T-cell (primary cell): ENCODE results near the gene ZNF268. TPM values are rescaled to one million over a fixed set of nuclear protein-coding genes. Genes with fewer than 3 reads are reported as not detected.
A peak's percentile ranks its signal among the peaks of the same experiment; 100 is the strongest.

Experiments used
- ATAC-seq, 4 experiments: fragments of 200-7000 bp in 3 of 4; fragments of 150-1000 bp in 1 of 4; cut with Tn5 transposase; replicated peaks in 1 of 4; 1 replicate in 3 of 4; 2 replicates in 1 of 4; pipeline ENCODE4 v1.10.0; 2021; ENCODE audit warnings: moderate library complexity in 3 of 4, mild to moderate bottlenecking in 2 of 4, moderate number of reproducible peaks in 1 of 4
- CTCF ChIA-PET, 2 donors: fragments of 300-600 bp; sonication (Branson Sonifier 250); formaldehyde crosslinking; loops; one replicate each; lab custom pipeline; 2022; ENCODE audit warnings: antibody characterized with exemption in 2 of 2; lab: Charles Lee
- POLR2A ChIA-PET, 2 donors: fragments of 300-600 bp; sonication (Branson Sonifier 250); formaldehyde crosslinking; loops; one replicate each; lab custom pipeline; 2022; ENCODE audit warnings: antibody characterized with exemption in 2 of 2; lab: Charles Lee
- DNase-seq, 35 experiments: peaks; one replicate each; pipeline versions ENCODE4 v3.0.0 to v3.0.0-alpha.2; 2013 to 2023
- H3K27ac ChIP-seq: one replicate; pipeline ENCODE4 v1.5.1; 2013; ENCODE audit warnings: low read length
- H3K27me3 ChIP-seq, 2 experiments: replicated peaks in 1 of 2; 1 replicate in 1 of 2; 2 replicates in 1 of 2; pipeline versions ENCODE4 v1.6.1 to v1.7.0; 2013; ENCODE audit warnings: low read length in 1 of 2, mixed read lengths in 1 of 2; ENCODE audit not compliant: control insufficient read depth in 2 of 2, insufficient read depth in 2 of 2; ENCODE audit errors: extremely low read depth in 1 of 2
- H3K36me3 ChIP-seq, 2 donors: 1 replicate in 1 of 2; 2 replicates in 1 of 2; pipeline versions ENCODE4 v1.6.1 to v1.7.0; 2013; ENCODE audit warnings: low read length in 1 of 2; ENCODE audit not compliant: control insufficient read depth in 2 of 2, insufficient read depth in 1 of 2; ENCODE audit errors: extremely low read depth in 1 of 2
- H3K4me1 ChIP-seq, 2 experiments: 1 replicate in 1 of 2; 2 replicates in 1 of 2; pipeline versions ENCODE4 v1.6.1 to v1.7.0; 2013; ENCODE audit warnings: low read length in 2 of 2, mixed read lengths in 1 of 2; ENCODE audit not compliant: insufficient read depth in 2 of 2, control insufficient read depth in 1 of 2; ENCODE audit errors: extremely low read depth in 1 of 2
- H3K4me3 ChIP-seq, 2 donors: 1 replicate in 1 of 2; 2 replicates in 1 of 2; pipeline versions ENCODE4 v1.5.1 to v1.7.0; 2013; ENCODE audit warnings: mild to moderate bottlenecking in 2 of 2, low read length in 1 of 2, moderate library complexity in 1 of 2; ENCODE audit not compliant: control insufficient read depth in 1 of 2; ENCODE audit errors: extremely low read depth in 1 of 2
- H3K9me3 ChIP-seq: 2 replicates; pipeline ENCODE4 v1.7.0; 2013
- H3K27ac Mint-ChIP-seq, 2 donors: one replicate each; pipeline ENCODE4 v1.8.0; 2020 to 2021; ENCODE audit warnings: mild to moderate bottlenecking in 2 of 2, mixed read lengths in 2 of 2
- H3K27me3 Mint-ChIP-seq, 2 donors: one replicate each; pipeline ENCODE4 v1.8.0; 2021 to 2022; ENCODE audit warnings: mixed read lengths in 2 of 2
- H3K36me3 Mint-ChIP-seq: one replicate; pipeline ENCODE4 v1.8.0; 2021; ENCODE audit warnings: mixed read lengths
- H3K4me1 Mint-ChIP-seq, 3 donors: one replicate each; pipeline ENCODE4 v1.8.0; 2020 to 2022; ENCODE audit warnings: mixed read lengths in 3 of 3, mild to moderate bottlenecking in 1 of 3
- H3K4me3 Mint-ChIP-seq, 3 donors: one replicate each; pipeline ENCODE4 v1.8.0; 2020 to 2022; ENCODE audit warnings: mild to moderate bottlenecking in 3 of 3, mixed read lengths in 3 of 3, moderate library complexity in 3 of 3
- H3K9me3 Mint-ChIP-seq, 3 donors: one replicate each; pipeline ENCODE4 v1.8.0; 2020 to 2022; ENCODE audit warnings: mixed read lengths in 3 of 3
- WGBS: methylation state at CpG from one replicate; pipeline ENCODE4 v1.1.5; 2013; ENCODE audit warnings: missing lambda C conversion rate; ENCODE audit not compliant: insufficient coverage; 5-methylcytosine and 5-hydroxymethylcytosine counted together
- total RNA-seq, 35 experiments: library from RNA in 6 of 35; stranded (reverse) in 6 of 35; fragments of 120-200 nt in 1 of 35; gene quantifications; one replicate each; pipeline versions ENCODE4 v1.2.1 to v1.2.4 and lab custom pipeline; 2013 to 2026

The ZNF268 gene
- total RNA-seq: 10 to 100 TPM; 19.0 to 30.9 (median 27.7) TPM
- 29.0 TPM for total RNA-seq (2013)
- total RNA-seq (lab: John Stamatoyannopoulos, UW): 17.7 to 79.4 (median 51.1) reads per million in 29 experiments

- DNase-seq (peak; percentile 63 to 92 (median 80)), ATAC-seq (peak; percentile 88 to 92 (median 90))
- H3K4me1 ChIP-seq: peaks cover 3 to 13% of the 10 kb centered on the region in 2 experiments
- peaks cover 3% of the 10 kb centered on the region for H3K9me3 ChIP-seq
- Mint-ChIP-seq H3K27ac (peak within 1 kb of the TSS; percentile 83 to 89), H3K36me3 (peaks cover 61% of the 10 kb centered on the region), H3K4me1 (peaks cover 25 to 27% (median 26%) of the 10 kb centered on the region in 3 donors), H3K9me3 (peaks cover 29 to 59% (median 49%) of the 10 kb centered on the region in 3 donors), H3K4me3 (peak within 1 kb of the TSS; percentile 91 to 98 (median 94)), H3K27me3 (no peaks in the 10 kb centered on the region)
- ChIA-PET POLR2A (interaction anchor here in 1 of 2 donors (0.7 kb wide), 1 partner anchor 101 kb away, joined by 3 read pairs; no protein-coding TSS in a partner anchor), CTCF (interaction anchor here (0.6 to 1.0 kb wide), 3 partner anchors 51 to 101 kb away, joined by 3 to 6 read pairs (median 5); partner anchors contain the start of genes ZNF10 (in 1 of the 2), ZNF140 (in 1 of the 2) and ZNF891 (in 1 of the 2))
- H3K36me3 ChIP-seq: peaks cover 18 to 35% of the 10 kb centered on the region in 2 donors
- H3K4me3 ChIP-seq: peak within 1 kb of the TSS; percentile 87 to 100
- 5% methylated on average over 25 of the region's 40 CpGs for WGBS
- no peaks in the 10 kb centered on the region for H3K27me3 ChIP-seq
- peak within 1 kb of the TSS; percentile 88 for H3K27ac ChIP-seq
These were observed at the start of gene ZNF268 for GRCh38 chr12:133181238-133181959. TSS of gene ZNF268 (plus strand) at chr12:133181495. CDS start at chr12:133181998, 503 bp downstream.

- Mint-ChIP-seq H3K4me1 (peaks cover 10 to 14% (median 12%) of the 10 kb centered on the region in 3 donors), H3K36me3 (peaks cover 85% of the 10 kb centered on the region), H3K27me3 (no peaks in the 10 kb centered on the region), H3K9me3 (peaks cover 44 to 75% (median 56%) of the 10 kb centered on the region in 3 donors), H3K27ac (no peak overlapping the region), H3K4me3 (no peak overlapping the region)
- Histone ChIP-seq H3K4me1 (peaks cover 3 to 4% of the 10 kb centered on the region in 2 experiments), H3K9me3 (peaks cover 43% of the 10 kb centered on the region), H3K4me3 (no peak overlapping the region), H3K36me3 (peaks cover 18 to 28% of the 10 kb centered on the region in 2 donors), H3K27me3 (no peaks in the 10 kb centered on the region), H3K27ac (no peak overlapping the region)
- no peak for DNase-seq
- CTCF ChIA-PET: no interaction called here
- no peak for ATAC-seq
- 100% methylated on average over 1 of the region's 2 CpGs for WGBS
- POLR2A ChIA-PET: no interaction called here
These were observed 45.5 kb upstream of the ZNF268 start for GRCh38 chr12:133135747-133136146.

GRCh38 chr12:133145981-133146380, 35.3 kb upstream of the ZNF268 start:
- Histone ChIP-seq H3K27ac (no peak overlapping the region), H3K36me3 (peaks cover 25 to 34% of the 10 kb centered on the region in 2 donors), H3K27me3 (no peaks in the 10 kb centered on the region), H3K4me1 (no peaks in the 10 kb centered on the region), H3K4me3 (peak overlapping the region in 1 of 2 donors; percentile 5), H3K9me3 (peaks cover 26% of the 10 kb centered on the region)
- ChIA-PET POLR2A (no interaction called here), CTCF (no interaction called here)
- H3K4me3 Mint-ChIP-seq: no peak overlapping the region
- H3K27ac Mint-ChIP-seq: no peak overlapping the region
- 100% methylated on average over 1 of the region's 2 CpGs for WGBS
- peaks cover 85% of the 10 kb centered on the region for H3K36me3 Mint-ChIP-seq
- DNase-seq (no peak), ATAC-seq (no peak)
- no peaks in the 10 kb centered on the region for H3K4me1 Mint-ChIP-seq
- H3K27me3 Mint-ChIP-seq: no peaks in the 10 kb centered on the region
- H3K9me3 Mint-ChIP-seq: peaks cover 26 to 67% (median 48%) of the 10 kb centered on the region in 3 donors

GRCh38 chr12:133156125-133156690, 25.1 kb upstream of the ZNF268 start:
- WGBS: no CpG with 5 or more reads among the region's 2 CpGs
- Histone ChIP-seq H3K9me3 (peaks cover 54% of the 10 kb centered on the region), H3K27me3 (no peaks in the 10 kb centered on the region), H3K4me1 (no peaks in the 10 kb centered on the region), H3K36me3 (peaks cover 32 to 49% of the 10 kb centered on the region in 2 donors), H3K4me3 (no peak overlapping the region), H3K27ac (no peak overlapping the region)
- no peaks in the 10 kb centered on the region for H3K27me3 Mint-ChIP-seq
- peaks cover 24 to 79% (median 72%) of the 10 kb centered on the region in 3 donors for H3K9me3 Mint-ChIP-seq
- DNase-seq (no peak), ATAC-seq (no peak)
- POLR2A ChIA-PET: interaction anchor here in 1 of 2 donors (0.5 to 0.6 kb wide), 2 partner anchors 51 to 70 kb away, joined by 3 to 7 read pairs; no protein-coding TSS in a partner anchor
- H3K4me3 Mint-ChIP-seq: no peak overlapping the region
- H3K27ac Mint-ChIP-seq: no peak overlapping the region
- CTCF ChIA-PET: no interaction called here
- peaks cover 81% of the 10 kb centered on the region for H3K36me3 Mint-ChIP-seq
- no peaks in the 10 kb centered on the region for H3K4me1 Mint-ChIP-seq

GRCh38 chr12:133165776-133166175, 15.5 kb upstream of the ZNF268 start:
- Histone ChIP-seq H3K9me3 (peaks cover 14% of the 10 kb centered on the region), H3K4me1 (no peaks in the 10 kb centered on the region), H3K36me3 (no peaks in the 10 kb centered on the region), H3K4me3 (no peak overlapping the region), H3K27ac (no peak overlapping the region), H3K27me3 (no peaks in the 10 kb centered on the region)
- DNase-seq: no peak
- Mint-ChIP-seq H3K9me3 (peaks cover 15 to 61% (median 41%) of the 10 kb centered on the region in 3 donors), H3K36me3 (peaks cover 7% of the 10 kb centered on the region), H3K4me3 (no peak overlapping the region), H3K27me3 (no peaks in the 10 kb centered on the region), H3K4me1 (no peaks in the 10 kb centered on the region), H3K27ac (no peak overlapping the region)
- POLR2A ChIA-PET: no interaction called here
- CTCF ChIA-PET: no interaction called here
- no CpG with 5 or more reads among the region's 3 CpGs for WGBS
- no peak for ATAC-seq

GRCh38 chr12:133172491-133172890, 8.8 kb upstream of the ZNF268 start:
- Histone ChIP-seq H3K9me3 (no peaks in the 10 kb centered on the region), H3K27ac (no peak overlapping the region), H3K4me3 (no peak overlapping the region), H3K27me3 (peaks cover 0 to 15% of the 10 kb centered on the region in 2 experiments), H3K4me1 (no peaks in the 10 kb centered on the region), H3K36me3 (no peaks in the 10 kb centered on the region)
- Mint-ChIP-seq H3K27ac (no peak overlapping the region), H3K4me3 (no peak overlapping the region), H3K4me1 (no peaks in the 10 kb centered on the region), H3K9me3 (peaks cover 12 to 54% (median 48%) of the 10 kb centered on the region in 3 donors), H3K36me3 (peaks cover 28% of the 10 kb centered on the region), H3K27me3 (no peaks in the 10 kb centered on the region)
- ChIA-PET POLR2A (interaction anchor here in 1 of 2 donors (0.6 kb wide), 1 partner anchor 46 kb away, joined by 5 read pairs; no protein-coding TSS in a partner anchor), CTCF (no interaction called here)
- ATAC-seq (no peak), DNase-seq (no peak)
- 100% methylated on average over 1 of the region's 1 CpG for WGBS
